Measurements from ENCODE around the gene SORL1-AS1.
"Not testable (repeated sequence)": the region's sequence is repeated elsewhere in the genome, so short reads cannot be mapped to it uniquely, and the experiment has no call there.

GRCh38 chr11:121411330-121411729 is 41.4 kb downstream of the SORL1-AS1 start:
- TF ChIP-seq CTCF (IDR thresholded peaks at IDR 0.05); NFYB (CRISPR knock-in tag; conservative IDR thresholded peaks at IDR 0.05; ENCODE audit: low read depth); NR1H2 (CRISPR knock-in tag; IDR thresholded peaks at IDR 0.05); RORB (CRISPR knock-in tag; IDR thresholded peaks at IDR 0.05); JUN (CRISPR knock-in tag; IDR thresholded peaks at IDR 0.05); NR3C1 (CRISPR knock-in tag; conservative IDR thresholded peaks at IDR 0.05; ENCODE audit: low read depth); USF2 (CRISPR knock-in tag; IDR thresholded peaks at IDR 0.05); SP1 (CRISPR knock-in tag; conservative IDR thresholded peaks at IDR 0.05); ZBTB21 (CRISPR knock-in tag; IDR thresholded peaks at IDR 0.05; ENCODE audit: borderline replicate concordance); ELF4 (CRISPR knock-in tag; IDR thresholded peaks at IDR 0.05; ENCODE audit: low read depth); FOXP1 (CRISPR knock-in tag; IDR thresholded peaks at IDR 0.05; ENCODE audit: borderline replicate concordance): not testable (repeated sequence)
- TF ChIP-seq, protein P1, sequence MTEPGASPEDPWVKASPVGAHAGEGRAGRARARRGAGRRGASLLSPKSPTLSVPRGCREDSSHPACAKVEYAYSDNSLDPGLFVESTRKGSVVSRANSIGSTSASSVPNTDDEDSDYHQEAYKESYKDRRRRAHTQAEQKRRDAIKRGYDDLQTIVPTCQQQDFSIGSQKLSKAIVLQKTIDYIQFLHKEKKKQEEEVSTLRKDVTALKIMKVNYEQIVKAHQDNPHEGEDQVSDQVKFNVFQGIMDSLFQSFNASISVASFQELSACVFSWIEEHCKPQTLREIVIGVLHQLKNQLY (CRISPR knock-in tag; IDR thresholded peaks at IDR 0.05): not testable (repeated sequence)
- TF ChIP-seq, protein P2, sequence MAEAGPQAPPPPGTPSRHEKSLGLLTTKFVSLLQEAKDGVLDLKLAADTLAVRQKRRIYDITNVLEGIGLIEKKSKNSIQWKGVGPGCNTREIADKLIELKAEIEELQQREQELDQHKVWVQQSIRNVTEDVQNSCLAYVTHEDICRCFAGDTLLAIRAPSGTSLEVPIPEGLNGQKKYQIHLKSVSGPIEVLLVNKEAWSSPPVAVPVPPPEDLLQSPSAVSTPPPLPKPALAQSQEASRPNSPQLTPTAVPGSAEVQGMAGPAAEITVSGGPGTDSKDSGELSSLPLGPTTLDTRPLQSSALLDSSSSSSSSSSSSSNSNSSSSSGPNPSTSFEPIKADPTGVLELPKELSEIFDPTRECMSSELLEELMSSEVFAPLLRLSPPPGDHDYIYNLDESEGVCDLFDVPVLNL (CRISPR knock-in tag; IDR thresholded peaks at IDR 0.05; ENCODE audit: borderline replicate concordance, low read depth): not testable (repeated sequence)

All from WTC11 (cell line).